Suprapubic skin (tissue), 4 donors: ENCODE data around the gene S100A3. TPM values are rescaled to one million over a fixed set of nuclear protein-coding genes. Genes with fewer than 3 reads are reported as not detected.
A peak's percentile ranks its signal among the peaks of the same experiment; 100 is the strongest.

Source experiments
- DNase-seq, 2 donors: peaks; one replicate each; pipeline ENCODE4 v3.0.0-alpha.2; 2019; ENCODE audit warnings: low spot score in 2 of 2
- H3K27ac ChIP-seq: fragments of 200-600 bp; sonication (generic); one replicate; pipeline ENCODE4 v1.5.1; 2019
- H3K27me3 ChIP-seq: fragments of 200-600 bp; sonication (generic); one replicate; pipeline ENCODE4 v1.5.1; 2019
- H3K36me3 ChIP-seq: fragments of 200-600 bp; sonication (generic); one replicate; pipeline ENCODE4 v1.5.1; 2019
- H3K4me1 ChIP-seq: fragments of 200-600 bp; sonication (generic); one replicate; pipeline ENCODE4 v1.5.1; 2019
- H3K4me3 ChIP-seq: fragments of 200-600 bp; sonication (generic); one replicate; pipeline ENCODE4 v1.5.1; 2019; ENCODE audit warnings: mild to moderate bottlenecking
- H3K9me3 ChIP-seq: fragments of 200-600 bp; sonication (generic); one replicate; pipeline ENCODE4 v1.5.1; 2019
- EP300 ChIP-seq: sonication (generic); formaldehyde crosslinking; IDR thresholded peaks from one replicate; pipeline ENCODE4 v1.6.1; 2017; ENCODE audit warnings: antibody characterized with exemption
- POLR2A ChIP-seq, 2 donors: fragments of 450-650 bp; IDR thresholded peaks; one replicate each; pipeline ENCODE4 v1.6.1; 2017; ENCODE audit warnings: antibody characterized with exemption in 2 of 2, mild to moderate bottlenecking in 2 of 2, moderate library complexity in 2 of 2
- POLR2AphosphoS5 ChIP-seq, 3 donors: sonication (generic); formaldehyde crosslinking; IDR thresholded peaks; one replicate each; pipeline ENCODE4 v1.6.1; 2017; ENCODE audit warnings: antibody characterized with exemption in 3 of 3
- WGBS: methylation state at CpG from one replicate; pipeline ENCODE4 v1.1.5; 2018; 5-methylcytosine and 5-hydroxymethylcytosine counted together
- total RNA-seq, 4 donors: library from RNA; depleted of rRNA; stranded (reverse); fragments of >200 nt; gene quantifications; one replicate each; pipeline ENCODE4 v1.1.0, GENCODE V29; 2016
- TF ChIP-seq, protein P1 (sequence below), 2 donors: fragments of 200-600 bp in 1 of 2; fragments of 450-650 bp in 1 of 2; sonication (generic) in 1 of 2; IDR thresholded peaks; one replicate each; pipeline ENCODE4 v1.5.1; 2016 to 2019; ENCODE audit warnings: antibody characterized with exemption in 2 of 2, mild to moderate bottlenecking in 1 of 2, moderate library complexity in 1 of 2

The S100A3 gene
- total RNA-seq, 4 donors from 2014 or later = 42.6 to 342 (median 88.0) TPM; not detected in 1

DNA sequence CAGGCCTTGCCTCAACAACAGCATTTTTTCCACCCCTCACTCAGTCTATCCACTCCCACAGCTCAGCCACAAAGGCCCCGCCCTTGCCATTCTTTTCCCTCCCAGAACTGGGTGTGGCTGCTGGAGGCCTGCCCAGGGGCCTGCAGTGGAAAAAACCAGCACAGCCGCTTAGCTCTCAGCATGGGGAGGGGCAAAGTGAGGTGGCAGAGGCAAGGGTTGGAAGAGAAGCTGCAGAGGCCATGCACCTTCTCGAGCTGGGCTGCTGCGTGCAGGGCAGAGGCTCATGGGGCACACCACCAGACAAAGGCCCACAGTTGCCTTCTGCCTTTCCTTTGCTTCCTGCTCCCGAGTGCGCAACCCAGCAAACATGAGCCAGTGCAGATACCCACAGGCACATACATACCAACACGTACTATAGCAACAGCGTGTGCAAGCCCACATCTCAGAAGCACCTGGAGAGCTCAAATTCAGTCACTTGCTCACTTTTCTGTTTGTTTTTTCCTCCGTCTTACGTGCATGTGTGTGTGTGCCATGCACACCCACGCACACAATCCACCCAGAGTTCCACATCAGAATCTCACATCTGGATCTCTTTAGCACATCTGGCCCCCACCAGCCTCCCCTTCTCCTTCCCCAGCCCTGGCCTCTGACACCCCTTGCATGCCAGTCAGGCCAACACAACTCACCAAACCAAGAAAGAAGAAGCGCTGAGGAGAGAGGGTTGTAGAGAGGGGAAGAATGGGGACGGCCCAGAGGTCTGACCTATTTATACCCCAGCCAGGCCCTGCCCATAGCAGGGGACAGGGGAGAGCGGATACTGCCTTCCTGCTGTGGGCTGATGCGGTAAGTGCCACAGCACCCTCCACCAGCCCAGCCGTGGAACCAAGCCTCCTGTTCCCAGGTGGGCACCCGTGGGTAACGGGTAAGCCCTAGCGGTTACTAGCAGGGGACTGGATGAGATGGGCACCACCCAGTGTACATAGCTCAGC, 3.7 kb downstream of the S100A3 start, which contains the start of gene S100A4:
TSS of gene S100A4 (minus strand) at position 740 of the 989 bp plus-strand sequence. CDS start 1,012 bp downstream, outside the sequence.
- peak; percentile 97 to 98 for DNase-seq
- whole genome bisulfite sequencing = 12% methylated on average over 17 of the region's 19 CpGs
- no peak for TF ChIP-seq EP300
- peak; percentile 37 to 54 (median 46) for TF ChIP-seq POLR2AphosphoS5 (IDR thresholded peaks at IDR 0.05)
- peak; percentile 40 to 85 for TF ChIP-seq POLR2A (IDR thresholded peaks at IDR 0.05)
- Histone ChIP-seq H3K27ac (peak within 1 kb of the TSS; percentile 91), H3K9me3 (no peaks in the 10 kb centered on the region), H3K4me3 (peak within 1 kb of the TSS; percentile 58), H3K27me3 (no peaks in the 10 kb centered on the region), H3K4me1 (peaks cover 98% of the 10 kb centered on the region), H3K36me3 (no peaks in the 10 kb centered on the region)

DNA sequence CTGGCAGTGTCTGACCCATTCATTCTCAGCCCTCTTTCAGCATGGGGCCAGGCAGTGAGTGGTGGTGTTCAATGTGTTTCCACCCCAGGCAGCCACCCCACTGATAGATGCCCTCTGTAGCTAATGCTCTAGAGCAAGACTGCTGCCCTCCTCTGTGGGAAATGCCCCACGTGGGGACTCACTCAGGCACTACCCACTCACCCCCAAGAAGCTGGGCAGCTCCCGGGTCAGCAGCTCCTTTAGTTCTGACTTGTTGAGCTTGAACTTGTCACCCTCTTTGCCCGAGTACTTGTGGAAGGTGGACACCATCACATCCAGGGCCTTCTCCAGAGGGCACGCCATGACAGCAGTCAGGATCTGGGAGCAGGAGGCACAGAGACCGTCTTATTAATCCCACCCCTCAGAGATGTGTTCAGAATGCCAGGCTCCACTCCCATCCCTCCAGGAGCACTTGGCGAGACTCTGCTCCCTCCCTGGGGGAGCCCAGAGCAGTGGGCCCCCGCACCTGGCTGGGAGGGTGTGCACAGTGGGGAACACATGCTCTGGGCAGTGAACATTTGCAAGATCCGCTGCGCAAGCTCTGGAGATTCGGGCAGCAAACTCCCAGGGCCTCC, 4.5 kb downstream of the S100A3 start:
- Histone ChIP-seq H3K36me3 (no peaks in the 10 kb centered on the region), H3K27ac (peak overlapping the region; percentile 91), H3K4me3 (peak overlapping the region; percentile 58), H3K4me1 (peaks cover 98% of the 10 kb centered on the region), H3K27me3 (no peaks in the 10 kb centered on the region), H3K9me3 (no peaks in the 10 kb centered on the region)
- no peak for DNase-seq
- 10% methylated on average over 9 of the region's 10 CpGs for WGBS
- TF ChIP-seq EP300 = no peak
- no peak for TF ChIP-seq POLR2AphosphoS5 (IDR thresholded peaks at IDR 0.05)
- TF ChIP-seq, protein P1, sequence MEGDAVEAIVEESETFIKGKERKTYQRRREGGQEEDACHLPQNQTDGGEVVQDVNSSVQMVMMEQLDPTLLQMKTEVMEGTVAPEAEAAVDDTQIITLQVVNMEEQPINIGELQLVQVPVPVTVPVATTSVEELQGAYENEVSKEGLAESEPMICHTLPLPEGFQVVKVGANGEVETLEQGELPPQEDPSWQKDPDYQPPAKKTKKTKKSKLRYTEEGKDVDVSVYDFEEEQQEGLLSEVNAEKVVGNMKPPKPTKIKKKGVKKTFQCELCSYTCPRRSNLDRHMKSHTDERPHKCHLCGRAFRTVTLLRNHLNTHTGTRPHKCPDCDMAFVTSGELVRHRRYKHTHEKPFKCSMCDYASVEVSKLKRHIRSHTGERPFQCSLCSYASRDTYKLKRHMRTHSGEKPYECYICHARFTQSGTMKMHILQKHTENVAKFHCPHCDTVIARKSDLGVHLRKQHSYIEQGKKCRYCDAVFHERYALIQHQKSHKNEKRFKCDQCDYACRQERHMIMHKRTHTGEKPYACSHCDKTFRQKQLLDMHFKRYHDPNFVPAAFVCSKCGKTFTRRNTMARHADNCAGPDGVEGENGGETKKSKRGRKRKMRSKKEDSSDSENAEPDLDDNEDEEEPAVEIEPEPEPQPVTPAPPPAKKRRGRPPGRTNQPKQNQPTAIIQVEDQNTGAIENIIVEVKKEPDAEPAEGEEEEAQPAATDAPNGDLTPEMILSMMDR (IDR thresholded peaks at IDR 0.05) = no peak
- TF ChIP-seq POLR2A (IDR thresholded peaks at IDR 0.05) = no peak

DNA sequence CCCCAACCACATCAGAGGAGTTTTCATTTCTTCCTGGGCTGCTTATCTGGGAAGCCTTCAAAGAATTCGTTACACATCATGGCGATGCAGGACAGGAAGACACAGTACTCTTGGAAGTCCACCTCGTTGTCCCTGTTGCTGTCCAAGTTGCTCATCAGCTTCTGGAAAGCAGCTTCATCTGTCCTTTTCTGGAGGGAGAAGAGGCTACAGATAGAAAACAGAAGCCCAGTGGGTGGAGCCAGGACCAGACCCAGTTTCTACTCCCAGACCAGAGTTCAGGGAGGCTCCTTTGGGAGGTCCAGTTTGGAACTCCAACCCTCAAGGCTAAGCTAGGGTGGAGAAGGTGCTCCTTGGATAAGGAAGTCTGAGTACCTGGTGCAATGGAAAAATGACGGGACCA, 5.3 kb downstream of the S100A3 start:
- H3K4me1 ChIP-seq = peaks cover 95% of the 10 kb centered on the region
- peak overlapping the region; percentile 91 for H3K27ac ChIP-seq
- DNase-seq = no peak
- no peaks in the 10 kb centered on the region for H3K27me3 ChIP-seq
- no peaks in the 10 kb centered on the region for H3K36me3 ChIP-seq
- peak overlapping the region; percentile 58 for H3K4me3 ChIP-seq
- H3K9me3 ChIP-seq = no peaks in the 10 kb centered on the region
- TF ChIP-seq EP300 = no peak
- TF ChIP-seq, protein P1 (IDR thresholded peaks at IDR 0.05) = no peak
- TF ChIP-seq POLR2AphosphoS5 (IDR thresholded peaks at IDR 0.05) = no peak
- no peak for TF ChIP-seq POLR2A (IDR thresholded peaks at IDR 0.05)
- 50% methylated on average over 4 of the region's 4 CpGs for WGBS

DNA sequence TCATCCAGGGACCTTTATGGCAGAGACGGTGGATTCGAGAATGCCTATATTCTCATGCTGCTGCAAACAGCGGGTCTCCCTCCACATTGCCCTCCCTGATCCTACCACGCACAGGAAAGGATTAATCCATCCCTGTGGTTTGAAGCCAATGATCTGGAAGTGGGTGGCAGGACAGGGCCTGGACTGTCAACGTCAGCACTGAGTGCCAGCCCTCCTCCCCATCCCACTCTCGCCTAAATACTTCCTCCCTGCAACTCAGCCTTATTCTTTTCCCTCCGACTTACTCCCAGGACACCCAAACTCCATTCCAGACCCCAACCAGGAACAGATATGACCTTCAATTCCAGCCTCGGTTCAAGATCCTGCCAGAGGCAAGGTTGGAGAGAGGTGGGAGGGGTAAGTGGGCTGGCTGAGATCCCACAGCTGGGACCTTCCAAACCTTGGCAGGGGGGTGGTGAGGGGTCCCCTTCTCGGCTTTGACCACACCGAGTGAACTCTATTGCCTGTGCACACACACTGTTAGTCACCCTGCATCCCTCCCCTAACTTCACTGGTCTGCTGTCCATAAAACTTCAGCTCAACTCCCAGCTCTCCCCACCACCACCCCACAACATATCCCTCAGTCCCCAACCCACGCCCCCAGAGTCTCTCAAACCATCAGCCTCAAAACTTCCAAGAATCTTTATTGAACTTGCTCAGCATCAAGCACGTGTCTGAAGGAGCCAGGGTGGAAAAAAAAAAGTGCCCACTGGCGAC, 5.9 kb downstream of the S100A3 start:
- 52% methylated on average over 13 of the region's 13 CpGs for WGBS
- Histone ChIP-seq H3K27me3 (no peaks in the 10 kb centered on the region), H3K9me3 (no peaks in the 10 kb centered on the region), H3K4me3 (peak overlapping the region; percentile 58), H3K27ac (peak overlapping the region; percentile 91), H3K36me3 (no peaks in the 10 kb centered on the region), H3K4me1 (peaks cover 95% of the 10 kb centered on the region)
- TF ChIP-seq, protein P1 (IDR thresholded peaks at IDR 0.05) = no peak
- TF ChIP-seq POLR2AphosphoS5 (IDR thresholded peaks at IDR 0.05) (no peak), EP300 (no peak), POLR2A (IDR thresholded peaks at IDR 0.05) (no peak)
- DNase-seq = no peak
